ENCODE data around the gene MECP2.

The MECP2 gene

DNA sequence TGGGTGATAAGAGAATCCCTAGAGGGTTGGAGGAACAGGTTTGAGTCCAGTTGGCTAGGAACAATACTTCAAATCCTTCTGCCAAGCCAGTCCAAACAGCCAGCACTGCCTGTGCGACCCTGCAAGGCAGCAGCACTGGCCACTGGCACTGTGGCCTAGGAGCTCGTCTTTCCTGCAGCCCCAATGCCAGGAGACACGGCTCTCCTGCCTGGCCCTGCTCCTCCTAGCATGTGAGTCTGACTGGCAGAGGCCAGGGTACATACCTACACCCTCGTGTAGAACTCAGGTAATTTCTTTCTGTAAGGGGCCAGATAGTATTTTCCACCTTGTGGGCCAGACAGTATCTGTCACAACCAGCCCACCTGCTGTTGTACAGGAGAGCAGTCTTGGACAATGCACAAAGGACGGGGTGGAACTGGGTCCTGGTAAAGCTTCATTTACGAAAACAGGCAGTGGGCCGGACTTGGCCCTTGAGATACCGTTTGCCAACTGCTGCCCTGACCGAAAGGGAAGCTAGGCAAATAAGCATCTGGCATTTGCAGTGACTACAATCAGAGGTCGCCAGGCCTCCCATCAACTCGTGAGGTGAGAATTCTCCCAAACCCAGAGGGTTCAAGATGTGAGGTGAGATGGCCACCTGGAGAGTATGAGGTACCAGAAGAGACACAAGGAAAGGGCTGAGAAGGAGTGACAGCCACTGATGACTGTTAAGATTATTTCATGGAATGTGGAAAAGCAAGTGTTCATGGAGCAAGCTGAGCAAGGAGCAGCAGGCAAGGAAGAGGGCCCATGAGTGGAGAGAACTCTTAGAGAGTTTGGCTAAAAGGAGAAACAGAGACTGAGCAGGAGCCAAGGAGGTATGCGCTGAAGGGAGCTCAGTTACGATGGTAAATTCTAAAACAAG, 48.1 kb downstream of the MECP2 start:
- H2AFZ ChIP-seq (ENCODE audit: insufficient read depth, low read length, poor library complexity) = no peak overlapping the region
- no peak overlapping the region for H2AK5ac ChIP-seq (ENCODE audit: low read length)
- H3K4me2 ChIP-seq (ENCODE audit: low read length) = no peak overlapping the region
- H3K36me3 ChIP-seq (ENCODE audit: control insufficient read depth in 1 of 2, insufficient read depth in 2 of 2, low read length in 2 of 2) = peaks cover 7 to 11% of the 10 kb centered on the region in 2 experiments
- H3K14ac ChIP-seq (ENCODE audit: low read length) = no peak overlapping the region
- H4K8ac ChIP-seq (ENCODE audit: low read depth, low read length) = no peak overlapping the region
- no peak overlapping the region for H2BK12ac ChIP-seq (ENCODE audit: low read length)
- no peak overlapping the region for H3K9ac ChIP-seq (ENCODE audit: low read length)
- no peaks in the 10 kb centered on the region for H3K9me3 ChIP-seq (ENCODE audit: insufficient read depth, low read depth, low read length)
- DNase-seq = peak; percentile 22 to 65
- no peak overlapping the region for H3K4ac ChIP-seq (ENCODE audit: low read depth, low read length)
- no peak overlapping the region for H2BK5ac ChIP-seq (ENCODE audit: low read depth, low read length, poor library complexity)
- no peak overlapping the region for H4K12ac ChIP-seq (ENCODE audit: low read depth, low read length)
- H3K4me3 ChIP-seq (ENCODE audit: low read depth, low read length) = no peak overlapping the region
- no peak overlapping the region for H3K23ac ChIP-seq (ENCODE audit: low read length)
- WGBS (ENCODE audit: extremely low coverage, insufficient coverage, insufficient read length) = no CpG with 5 or more reads among the region's 13 CpGs
- no peak overlapping the region for H3K27ac ChIP-seq (ENCODE audit: low read depth, low read length)
- no peaks in the 10 kb centered on the region for H3K79me1 ChIP-seq (ENCODE audit: low read length)
- no peaks in the 10 kb centered on the region for H3K27me3 ChIP-seq (ENCODE audit: insufficient read depth, low read length)
- peaks cover 1% of the 10 kb centered on the region for H3K79me2 ChIP-seq (ENCODE audit: control insufficient read depth, insufficient read depth, low read length, poor library complexity)
- H2BK120ac ChIP-seq (ENCODE audit: insufficient read depth, low read length, poor library complexity) = no peak overlapping the region
- peaks cover 8 to 14% of the 10 kb centered on the region in 2 experiments for H3K4me1 ChIP-seq (ENCODE audit: control insufficient read depth in 1 of 2, insufficient read depth in 2 of 2, low read length in 2 of 2)
- no peak overlapping the region for H3K18ac ChIP-seq (ENCODE audit: low read length)
- H4K91ac ChIP-seq (ENCODE audit: low read depth, low read length) = no peak overlapping the region

GRCh38 chrX:154048398-154048797, 49.1 kb downstream of the MECP2 start:
- H3K14ac ChIP-seq (ENCODE audit: low read length) = no peak overlapping the region
- WGBS (ENCODE audit: extremely low coverage, insufficient coverage, insufficient read length) = no CpG with 5 or more reads among the region's 11 CpGs

DNA sequence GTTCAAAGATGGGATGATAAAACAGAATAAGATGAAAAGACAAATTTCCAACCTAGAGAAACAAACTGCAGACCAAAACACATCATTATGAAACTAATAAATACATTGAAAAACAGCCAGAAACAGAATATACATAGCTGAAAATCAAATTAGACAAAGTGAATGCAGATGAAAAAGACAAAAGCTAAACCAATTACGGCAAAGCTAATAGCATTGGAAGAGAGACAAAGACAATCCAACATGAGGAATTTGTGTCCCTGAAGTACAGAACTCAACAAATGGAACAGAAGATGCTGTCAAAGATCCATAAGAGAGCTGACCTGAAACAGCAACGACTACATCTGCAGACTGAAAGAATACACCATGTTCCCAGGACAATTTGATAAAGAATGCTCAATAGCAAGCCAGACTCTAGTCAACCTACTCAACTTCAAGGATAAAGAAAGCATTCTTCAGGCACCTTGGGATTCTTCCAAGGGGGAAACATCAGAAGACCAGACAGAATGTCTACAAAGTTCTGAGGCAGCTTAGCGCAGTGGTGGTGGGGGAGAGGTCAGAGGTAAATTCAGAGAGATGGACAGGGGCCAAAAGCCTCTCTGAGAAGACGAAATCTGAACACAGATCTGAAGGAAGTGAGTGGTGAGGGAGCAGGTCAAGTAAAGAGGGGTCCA, 50.4 kb downstream of the MECP2 start:
- Histone ChIP-seq H2BK120ac (ENCODE audit: insufficient read depth, low read length, poor library complexity) (no peak overlapping the region), H4K12ac (ENCODE audit: low read depth, low read length) (no peak overlapping the region), H3K4ac (ENCODE audit: low read depth, low read length) (no peak overlapping the region), H3K9me3 (ENCODE audit: insufficient read depth, low read depth, low read length) (no peaks in the 10 kb centered on the region), H3K4me1 (ENCODE audit: control insufficient read depth in 1 of 2, insufficient read depth in 2 of 2, low read length in 2 of 2) (peaks cover 8 to 14% of the 10 kb centered on the region in 2 experiments), H3K4me2 (ENCODE audit: low read length) (no peak overlapping the region), H2AK5ac (ENCODE audit: low read length) (no peak overlapping the region), H3K23ac (ENCODE audit: low read length) (no peak overlapping the region), H3K79me2 (ENCODE audit: control insufficient read depth, insufficient read depth, low read length, poor library complexity) (peaks cover 1% of the 10 kb centered on the region), H4K8ac (ENCODE audit: low read depth, low read length) (no peak overlapping the region), H3K18ac (ENCODE audit: low read length) (no peak overlapping the region), H3K27ac (ENCODE audit: low read depth, low read length) (no peak overlapping the region), H3K79me1 (ENCODE audit: low read length) (no peaks in the 10 kb centered on the region), H2BK5ac (ENCODE audit: low read depth, low read length, poor library complexity) (no peak overlapping the region), H3K4me3 (ENCODE audit: low read depth, low read length) (no peak overlapping the region), H3K36me3 (ENCODE audit: control insufficient read depth in 1 of 2, insufficient read depth in 2 of 2, low read length in 2 of 2) (peaks cover 7 to 11% of the 10 kb centered on the region in 2 experiments), H4K91ac (ENCODE audit: low read depth, low read length) (no peak overlapping the region), H3K27me3 (ENCODE audit: insufficient read depth, low read length) (no peaks in the 10 kb centered on the region), H3K14ac (ENCODE audit: low read length) (no peak overlapping the region), H3K9ac (ENCODE audit: low read length) (no peak overlapping the region), H2BK12ac (ENCODE audit: low read length) (no peak overlapping the region), H2AFZ (ENCODE audit: insufficient read depth, low read length, poor library complexity) (no peak overlapping the region)
- no CpG with 5 or more reads among the region's 4 CpGs for WGBS (ENCODE audit: extremely low coverage, insufficient coverage, insufficient read length)
- no peak for DNase-seq

More at GRCh38 chrX:154048398-154048797, 49.1 kb downstream of the MECP2 start:
- no peak overlapping the region for H2BK12ac ChIP-seq (ENCODE audit: low read length)
- no peak overlapping the region for H4K12ac ChIP-seq (ENCODE audit: low read depth, low read length)
- H3K36me3 ChIP-seq (ENCODE audit: control insufficient read depth in 1 of 2, insufficient read depth in 2 of 2, low read length in 2 of 2) = peaks cover 7 to 11% of the 10 kb centered on the region in 2 experiments
- H4K91ac ChIP-seq (ENCODE audit: low read depth, low read length) = no peak overlapping the region
- no peak overlapping the region for H3K23ac ChIP-seq (ENCODE audit: low read length)
- no peaks in the 10 kb centered on the region for H3K9me3 ChIP-seq (ENCODE audit: insufficient read depth, low read depth, low read length)
- H4K8ac ChIP-seq (ENCODE audit: low read depth, low read length) = no peak overlapping the region
- DNase-seq = no peak
- no peak overlapping the region for H2BK120ac ChIP-seq (ENCODE audit: insufficient read depth, low read length, poor library complexity)
- no peak overlapping the region for H3K4me2 ChIP-seq (ENCODE audit: low read length)
- H2AFZ ChIP-seq (ENCODE audit: insufficient read depth, low read length, poor library complexity) = no peak overlapping the region
- no peak overlapping the region for H2BK5ac ChIP-seq (ENCODE audit: low read depth, low read length, poor library complexity)
- H3K18ac ChIP-seq (ENCODE audit: low read length) = no peak overlapping the region
- H2AK5ac ChIP-seq (ENCODE audit: low read length) = no peak overlapping the region
- H3K4me3 ChIP-seq (ENCODE audit: low read depth, low read length) = no peak overlapping the region
- H3K79me1 ChIP-seq (ENCODE audit: low read length) = no peaks in the 10 kb centered on the region
- peaks cover 1% of the 10 kb centered on the region for H3K79me2 ChIP-seq (ENCODE audit: control insufficient read depth, insufficient read depth, low read length, poor library complexity)
- peaks cover 8 to 14% of the 10 kb centered on the region in 2 experiments for H3K4me1 ChIP-seq (ENCODE audit: control insufficient read depth in 1 of 2, insufficient read depth in 2 of 2, low read length in 2 of 2)
- no peak overlapping the region for H3K27ac ChIP-seq (ENCODE audit: low read depth, low read length)
- H3K27me3 ChIP-seq (ENCODE audit: insufficient read depth, low read length) = no peaks in the 10 kb centered on the region
- H3K9ac ChIP-seq (ENCODE audit: low read length) = no peak overlapping the region
- H3K4ac ChIP-seq (ENCODE audit: low read depth, low read length) = no peak overlapping the region

DNA sequence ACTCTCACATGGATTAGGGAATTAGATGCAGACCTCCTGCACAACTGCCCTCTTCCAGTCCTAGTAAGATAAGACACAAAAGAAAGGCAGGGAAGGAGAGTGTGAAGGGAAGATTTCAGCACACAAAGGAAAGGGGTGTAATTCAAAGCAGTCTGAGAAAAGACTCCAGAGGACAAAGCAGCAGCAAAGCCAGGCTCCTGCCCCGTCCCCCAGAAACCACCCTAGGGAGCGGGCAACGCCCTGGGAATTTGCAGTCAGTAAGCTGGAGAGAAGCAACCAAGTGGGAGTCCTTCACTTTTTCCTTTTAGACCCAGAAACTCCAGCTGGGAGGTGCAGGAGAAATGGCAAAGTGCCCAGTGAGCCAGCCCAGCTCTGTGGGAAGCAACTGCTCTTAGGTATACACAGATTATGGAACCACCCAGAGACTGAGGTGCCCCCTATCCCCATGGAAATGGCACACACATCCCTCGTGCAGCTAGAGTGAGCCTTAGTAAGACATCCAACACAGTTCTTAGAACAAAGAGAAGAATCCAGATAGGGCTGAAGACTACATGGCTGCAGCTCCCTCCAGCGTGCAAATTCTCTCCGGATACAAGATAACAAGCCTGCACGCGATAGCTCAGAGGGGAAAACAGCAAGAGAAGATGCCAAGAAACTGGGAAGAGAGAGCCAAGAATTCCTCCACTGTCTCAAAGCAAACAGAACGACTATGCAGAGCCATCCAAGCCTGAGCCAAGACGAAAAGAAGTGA, 51.3 kb downstream of the MECP2 start:
- no peak for DNase-seq
- WGBS (ENCODE audit: extremely low coverage, insufficient coverage, insufficient read length) = no CpG with 5 or more reads among the region's 10 CpGs
- no peaks in the 10 kb centered on the region for H3K27me3 ChIP-seq (ENCODE audit: insufficient read depth, low read length)
- no peak overlapping the region for H3K4me2 ChIP-seq (ENCODE audit: low read length)
- H3K18ac ChIP-seq (ENCODE audit: low read length) = no peak overlapping the region
- H3K4ac ChIP-seq (ENCODE audit: low read depth, low read length) = no peak overlapping the region
- no peak overlapping the region for H2BK5ac ChIP-seq (ENCODE audit: low read depth, low read length, poor library complexity)
- H2BK120ac ChIP-seq (ENCODE audit: insufficient read depth, low read length, poor library complexity) = no peak overlapping the region
- H4K8ac ChIP-seq (ENCODE audit: low read depth, low read length) = no peak overlapping the region
- no peak overlapping the region for H3K4me3 ChIP-seq (ENCODE audit: low read depth, low read length)
- no peak overlapping the region for H3K14ac ChIP-seq (ENCODE audit: low read length)
- no peak overlapping the region for H3K23ac ChIP-seq (ENCODE audit: low read length)
- no peak overlapping the region for H2AK5ac ChIP-seq (ENCODE audit: low read length)
- peaks cover 8 to 20% of the 10 kb centered on the region in 2 experiments for H3K4me1 ChIP-seq (ENCODE audit: control insufficient read depth in 1 of 2, insufficient read depth in 2 of 2, low read length in 2 of 2)
- H3K9me3 ChIP-seq (ENCODE audit: insufficient read depth, low read depth, low read length) = no peaks in the 10 kb centered on the region
- peaks cover 1% of the 10 kb centered on the region for H3K79me2 ChIP-seq (ENCODE audit: control insufficient read depth, insufficient read depth, low read length, poor library complexity)
- no peak overlapping the region for H3K9ac ChIP-seq (ENCODE audit: low read length)
- peaks cover 7 to 11% of the 10 kb centered on the region in 2 experiments for H3K36me3 ChIP-seq (ENCODE audit: control insufficient read depth in 1 of 2, insufficient read depth in 2 of 2, low read length in 2 of 2)
- no peak overlapping the region for H2BK12ac ChIP-seq (ENCODE audit: low read length)
- no peak overlapping the region for H3K27ac ChIP-seq (ENCODE audit: low read depth, low read length)
- H2AFZ ChIP-seq (ENCODE audit: insufficient read depth, low read length, poor library complexity) = no peak overlapping the region
- H4K91ac ChIP-seq (ENCODE audit: low read depth, low read length) = no peak overlapping the region
- no peaks in the 10 kb centered on the region for H3K79me1 ChIP-seq (ENCODE audit: low read length)
- H4K12ac ChIP-seq (ENCODE audit: low read depth, low read length) = no peak overlapping the region
